ENCODE results near the gene HAUS8. TPM values are rescaled to one million over a fixed set of nuclear protein-coding genes. Genes with fewer than 3 reads are reported as not detected.

Gene HAUS8
- total and polyA plus RNA-seq, 9 of the 15 experiments (the other 6 are each of a cell fraction or from before 2014, with no cell fraction given) = 20.5 to 53.2 (median 36.0) TPM

DNA sequence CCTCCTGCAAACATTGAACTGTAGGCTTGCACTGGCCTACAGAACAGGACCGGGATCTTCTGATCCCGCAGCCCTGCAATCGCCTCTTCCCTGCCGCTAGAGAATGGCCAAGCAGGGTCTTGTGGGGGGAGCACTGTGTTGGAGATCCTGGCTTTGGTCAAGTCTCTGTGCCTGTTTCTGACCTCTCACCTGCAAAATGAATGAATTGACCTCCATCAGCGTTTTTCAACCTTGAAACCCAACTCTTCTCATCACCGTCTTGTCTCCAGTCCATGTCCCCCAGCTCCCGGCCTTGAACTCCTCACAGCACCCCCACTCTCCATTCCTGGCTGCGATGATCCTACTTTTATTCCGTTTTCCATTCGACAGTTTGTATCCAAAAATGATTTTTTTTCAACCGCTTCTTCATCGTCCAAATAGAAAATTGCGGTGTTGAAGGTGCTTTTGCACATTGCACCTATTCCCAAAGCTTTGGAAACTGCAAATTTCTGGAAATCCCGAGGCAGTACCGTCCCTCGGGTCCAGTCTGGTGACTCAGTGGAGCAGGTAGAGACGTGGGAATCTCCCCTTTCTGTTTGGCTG, 2.3 kb upstream of the HAUS8 start:
- H4K20me1 ChIP-seq (replicated peaks; ENCODE audit: control insufficient read depth, insufficient read depth, low read length) = peaks cover 30% of the 10 kb centered on the region
- peak overlapping the region in 1 of 2 experiments; percentile 96; a peak in 2 of 4 replicates for H3K9ac ChIP-seq (ENCODE audit: insufficient read depth in 1 of 2, low read depth in 2 of 2, low read length in 2 of 2)
- peaks cover 96% of the 10 kb centered on the region for H3K79me2 ChIP-seq (ENCODE audit: control insufficient read depth, insufficient read depth, low read length)
- H3K4me3 ChIP-seq = peak overlapping the region; percentile 78; the same call in 1 of the 2 replicates
- FAIRE-seq = no peak
- H2AFZ ChIP-seq (ENCODE audit: low read depth, low read length) = no peak overlapping the region
- in situ Hi-C loops (cut with MboI) = no loop called here
- H3K36me3 ChIP-seq (ENCODE audit: control insufficient read depth, insufficient read depth, low read length) = peaks cover 18% of the 10 kb centered on the region; the same call in 2 of the 3 replicates
- ATAC-seq = no peak
- peak; percentile 15; the same call in 1 of the 2 replicates for TF ChIP-seq C11orf30 (IDR thresholded peaks at IDR 0.05; ENCODE audit: low read depth)
- peak; percentile 62 for TF ChIP-seq ZNF316 (IDR thresholded peaks at IDR 0.05)
- no peak for TF ChIP-seq NFE2L1 (tag; IDR thresholded peaks at IDR 0.05; ENCODE audit: borderline replicate concordance, low read depth)
- TF ChIP-seq NFE2 (IDR thresholded peaks at IDR 0.05; ENCODE audit: low read depth) = no peak
- no peaks in the 10 kb centered on the region; a peak in 1 of 5 replicates for H3K27me3 ChIP-seq (ENCODE audit: control insufficient read depth in 2 of 2, insufficient read depth in 2 of 2, low read length in 2 of 2)
- H3K27ac ChIP-seq (ENCODE audit: extremely low read depth, low read depth, low read length) = no peak overlapping the region
- no peak for DNase-seq (ENCODE audit: extremely low read depth in 1 of 4, low spot score in 3 of 4)
- H3K9me1 ChIP-seq (ENCODE audit: control insufficient read depth, insufficient read depth, low read length) = peaks cover 3% of the 10 kb centered on the region
- intact Hi-C loops (cut with micrococcal nuclease) = loop anchor here (10.0 kb wide), 1 partner anchor 127 kb away; no protein-coding TSS in a partner anchor
- POLR2A ChIA-PET = interaction anchor here (0.7 to 1.8 kb wide), 3 partner anchors 10 to 21 kb away, joined by 3 to 11 read pairs (median 3); no protein-coding TSS in a partner anchor
- H3K4me1 ChIP-seq (replicated peaks in 1 of 2; ENCODE audit: control insufficient read depth in 2 of 2, insufficient read depth in 2 of 2, low read length in 2 of 2) = peaks cover 28 to 63% of the 10 kb centered on the region in 2 experiments; a peak in 4 of 5 replicates
- 75% methylated on average over 17 of the region's 17 CpGs for WGBS (ENCODE audit: insufficient coverage, low coverage, missing lambda C conversion rate)
- peak overlapping the region; percentile 85 for H3K4me2 ChIP-seq (ENCODE audit: insufficient read depth, low read length)
- CTCF ChIA-PET (ENCODE audit: low intra/inter-chr PET ratio) = no interaction called here
- BruUV-seq (replicated peaks) = no TSS peak
- H3K9me3 ChIP-seq (replicated peaks; ENCODE audit: control insufficient read depth, insufficient read depth, low read depth, low read length) = no peaks in the 10 kb centered on the region

DNA sequence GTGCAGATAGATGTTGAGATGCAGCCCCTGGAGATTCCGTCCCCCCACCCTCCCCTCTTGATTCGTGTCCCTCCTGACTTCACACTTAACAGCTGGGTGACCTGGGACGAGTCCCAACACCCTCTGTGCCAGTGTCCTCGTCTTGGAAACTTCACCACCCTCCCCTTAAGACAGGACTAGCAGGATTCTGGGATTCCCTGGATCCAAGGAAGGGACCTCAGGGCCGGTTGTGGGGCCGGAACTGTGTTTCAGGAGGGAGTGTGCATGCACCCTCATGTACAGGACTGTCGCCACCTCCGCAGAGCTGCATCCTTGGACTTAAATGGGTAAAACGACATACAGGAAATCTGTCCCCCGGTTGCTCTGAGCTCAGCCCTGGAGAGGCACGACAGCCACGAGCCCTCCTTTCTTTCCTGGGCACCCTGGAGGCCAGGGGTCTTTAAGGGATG, 1.3 kb upstream of the HAUS8 start:
- DNase-seq (ENCODE audit: extremely low read depth in 1 of 4, low spot score in 3 of 4) = peak in 1 of 4 experiments; percentile 31
- H3K4me3 ChIP-seq = peak overlapping the region; percentile 78
- BruUV-seq (replicated peaks) = TSS peak; percentile 48
- no peaks in the 10 kb centered on the region; a peak in 1 of 5 replicates for H3K27me3 ChIP-seq (ENCODE audit: control insufficient read depth in 2 of 2, insufficient read depth in 2 of 2, low read length in 2 of 2)
- in situ Hi-C loops (cut with MboI) (no loop called here), intact Hi-C loops (cut with micrococcal nuclease) (loop anchor here (10.0 kb wide), 1 partner anchor 128 kb away; no protein-coding TSS in a partner anchor)
- H3K79me2 ChIP-seq (ENCODE audit: control insufficient read depth, insufficient read depth, low read length) = peaks cover 95% of the 10 kb centered on the region
- H3K9ac ChIP-seq (ENCODE audit: insufficient read depth in 1 of 2, low read depth in 2 of 2, low read length in 2 of 2) = peak overlapping the region; percentile 75 to 96
- H3K4me1 ChIP-seq (replicated peaks in 1 of 2; ENCODE audit: control insufficient read depth in 2 of 2, insufficient read depth in 2 of 2, low read length in 2 of 2) = peaks cover 28 to 58% of the 10 kb centered on the region in 2 experiments; a peak in 4 of 5 replicates
- H4K20me1 ChIP-seq (replicated peaks; ENCODE audit: control insufficient read depth, insufficient read depth, low read length) = peaks cover 22% of the 10 kb centered on the region
- H3K27ac ChIP-seq (ENCODE audit: extremely low read depth, low read depth, low read length) = peak overlapping the region; percentile 81
- peaks cover 3% of the 10 kb centered on the region for H3K9me1 ChIP-seq (ENCODE audit: control insufficient read depth, insufficient read depth, low read length)
- ChIA-PET POLR2A (interaction anchor here (0.6 to 1.8 kb wide), 4 partner anchors 9 to 337 kb away, joined by 3 to 11 read pairs (median 6); no protein-coding TSS in a partner anchor), CTCF (ENCODE audit: low intra/inter-chr PET ratio) (no interaction called here)
- H3K4me2 ChIP-seq (ENCODE audit: insufficient read depth, low read length) = peak overlapping the region; percentile 85
- H2AFZ ChIP-seq (ENCODE audit: low read depth, low read length) = no peak overlapping the region
- no peak for ATAC-seq
- WGBS (ENCODE audit: insufficient coverage, low coverage, missing lambda C conversion rate) = 5% methylated on average over 10 of the region's 12 CpGs
- FAIRE-seq = no peak
- peaks cover 28% of the 10 kb centered on the region for H3K36me3 ChIP-seq (ENCODE audit: control insufficient read depth, insufficient read depth, low read length)
- H3K9me3 ChIP-seq (replicated peaks; ENCODE audit: control insufficient read depth, insufficient read depth, low read depth, low read length) = no peaks in the 10 kb centered on the region
- TF ChIP-seq MED1 (CRISPR knock-in tag; IDR thresholded peaks at IDR 0.05; ENCODE audit: borderline replicate concordance) = no peak
- TF ChIP-seq SIN3A (IDR thresholded peaks at IDR 0.05; ENCODE audit: borderline replicate concordance in 2 of 2, control insufficient read depth in 1 of 2, low read depth in 2 of 2, low read length in 2 of 2) = 0 out of 4 replicates have a peak, but pooled peaks of 1 of the 2 experiments have one; percentile 21
- no peak for TF ChIP-seq STAT5A (IDR thresholded peaks at IDR 0.05; ENCODE audit: borderline replicate concordance, low read length)
- no peak for TF ChIP-seq ARID4B (CRISPR knock-in tag; IDR thresholded peaks at IDR 0.05)
